ENCODE measurements around the gene SANBR.

Gene SANBR

GRCh38 chr2:61090386-61090921, 24.8 kb downstream of the SANBR start:
- DNase-seq = no peak
- intact Hi-C loops (cut with DNase I; ENCODE audit: low total_unique reads) = no loop called here
- Histone ChIP-seq H3K4me1 (no peaks in the 10 kb centered on the region), H3K9me3 (no peaks in the 10 kb centered on the region), H3K36me3 (peaks cover 38 to 52% (median 45%) of the 10 kb centered on the region in 3 donors), H3K4me3 (no peak overlapping the region), H3K27me3 (no peaks in the 10 kb centered on the region), H3K27ac (no peak overlapping the region)
- no peak for TF ChIP-seq CTCF (IDR thresholded peaks at IDR 0.05)

GRCh38 chr2:61091485-61091884, 25.8 kb downstream of the SANBR start:
- DNase-seq = no peak
- Histone ChIP-seq H3K4me1 (no peaks in the 10 kb centered on the region), H3K27ac (no peak overlapping the region), H3K36me3 (peaks cover 28 to 47% (median 36%) of the 10 kb centered on the region in 3 donors), H3K4me3 (no peak overlapping the region), H3K27me3 (no peaks in the 10 kb centered on the region), H3K9me3 (no peaks in the 10 kb centered on the region)
- intact Hi-C loops (cut with DNase I; ENCODE audit: low total_unique reads) = no loop called here
- TF ChIP-seq CTCF (IDR thresholded peaks at IDR 0.05) = no peak

GRCh38 chr2:61096438-61096837, 30.8 kb downstream of the SANBR start:
- Histone ChIP-seq H3K36me3 (peaks cover under 1 to 8% (median 4%) of the 10 kb centered on the region in 3 donors), H3K4me3 (no peak overlapping the region), H3K27me3 (no peaks in the 10 kb centered on the region), H3K9me3 (no peaks in the 10 kb centered on the region), H3K4me1 (no peaks in the 10 kb centered on the region), H3K27ac (no peak overlapping the region)
- intact Hi-C loops (cut with DNase I; ENCODE audit: low total_unique reads) = no loop called here
- DNase-seq = no peak
- TF ChIP-seq CTCF (IDR thresholded peaks at IDR 0.05) = no peak

GRCh38 chr2:61100801-61101200, 35.1 kb downstream of the SANBR start:
- Histone ChIP-seq H3K4me3 (no peak overlapping the region), H3K27ac (no peak overlapping the region), H3K9me3 (no peaks in the 10 kb centered on the region), H3K27me3 (no peaks in the 10 kb centered on the region), H3K4me1 (no peaks in the 10 kb centered on the region), H3K36me3 (peaks cover 0 to 25% (median 0%) of the 10 kb centered on the region in 3 donors)
- TF ChIP-seq CTCF (IDR thresholded peaks at IDR 0.05) = no peak
- intact Hi-C loops (cut with DNase I; ENCODE audit: low total_unique reads) = no loop called here
- no peak for DNase-seq

GRCh38 chr2:61109291-61109690, 43.6 kb downstream of the SANBR start:
- Histone ChIP-seq H3K27me3 (no peaks in the 10 kb centered on the region), H3K4me1 (no peaks in the 10 kb centered on the region), H3K27ac (no peak overlapping the region), H3K4me3 (no peak overlapping the region), H3K36me3 (peaks cover 16 to 47% (median 27%) of the 10 kb centered on the region in 3 donors), H3K9me3 (no peaks in the 10 kb centered on the region)
- no peak for DNase-seq
- no peak for TF ChIP-seq CTCF (IDR thresholded peaks at IDR 0.05)
- intact Hi-C loops (cut with DNase I; ENCODE audit: low total_unique reads) = no loop called here

- H3K36me3 ChIP-seq = peaks cover 19 to 33% (median 30%) of the 10 kb centered on the region in 3 donors
- H3K9me3 ChIP-seq = no peaks in the 10 kb centered on the region
Observed at GRCh38 chr2:61111708-61112107, 46.0 kb downstream of the SANBR start.

More at GRCh38 chr2:61111708-61112107, 46.0 kb downstream of the SANBR start:
- Histone ChIP-seq H3K4me3 (no peak overlapping the region), H3K27ac (no peak overlapping the region), H3K27me3 (no peaks in the 10 kb centered on the region), H3K4me1 (no peaks in the 10 kb centered on the region)
- no peak for DNase-seq
- intact Hi-C loops (cut with DNase I; ENCODE audit: low total_unique reads) = no loop called here
- TF ChIP-seq CTCF (IDR thresholded peaks at IDR 0.05) = no peak

Data from tibial artery (tissue), 4 donors.